HCT116 (cell line): ENCODE results near the gene RPS16. TPM values are rescaled to one million over a fixed set of nuclear protein-coding genes. Genes with fewer than 3 reads are reported as not detected.

Experiments
- ATAC-seq: fragments of 200-7000 bp; cut with Tn5 transposase; 2 replicates; pipeline ENCODE4 v1.9.1; 2020; ENCODE audit warnings: mild to moderate bottlenecking, moderate library complexity
- BruUV-seq: library from RNA; stranded (reverse); fragments of 400-500 nt; replicated peaks from 2 replicates; lab custom pipeline; 2021; lab: Mats Ljungman, UMichigan
- CTCF ChIA-PET: fragments of 300-600 bp; sonication (Branson Sonifier 250); formaldehyde crosslinking; loops from one replicate; lab custom pipeline; 2021; ENCODE audit warnings: antibody characterized with exemption; lab: Charles Lee
- POLR2A ChIA-PET: fragments of 300-600, 350-600 bp; sonication (Branson Sonifier 250); formaldehyde crosslinking; loops from one replicate; lab custom pipeline; 2021; ENCODE audit warnings: antibody characterized with exemption; lab: Charles Lee
- RAD21 ChIA-PET, 2 experiments: fragments of 300-600 bp; sonication (Branson Sonifier 250); formaldehyde crosslinking; loops; one replicate each; lab custom pipeline; 2023; ENCODE audit warnings: low total read pairs in 2 of 2; ENCODE audit not compliant: uncharacterized antibody in 2 of 2, unreplicated experiment in 2 of 2, low non-redundant PET in 1 of 2; lab: Charles Lee
- DNase-seq: peaks from one replicate; pipeline ENCODE4 v3.0.0-alpha.2; 2010; ENCODE audit warnings: low read depth, low spot score
- H2AFZ ChIP-seq: fragments of 200-600 bp; shearing (Covaris generic), sonication (generic); 2 replicates; pipeline ENCODE4 v1.6.1; 2017; ENCODE audit warnings: low read depth, mixed run types, mixed read lengths, antibody characterized with exemption, low read length; ENCODE audit not compliant: poor library complexity, severe bottlenecking
- H3K27ac ChIP-seq: 2 replicates; pipeline ENCODE4 v1.5.1; 2012; ENCODE audit warnings: low read depth, low read length
- H3K27me3 ChIP-seq: fragments of 200-600 bp; sonication (generic); 2 replicates; pipeline ENCODE4 v1.6.1; 2016; ENCODE audit warnings: mixed run types, low read length, mixed read lengths; ENCODE audit not compliant: insufficient read depth
- H3K36me3 ChIP-seq, 2 experiments: fragments of 200-500 bp in 1 of 2; fragments of 200-600 bp in 1 of 2; sonication (Bioruptor generic) in 1 of 2; sonication (generic) in 1 of 2; 2 replicates each; pipeline versions ENCODE4 v1.5.1 to v1.6.1; 2014 to 2016; ENCODE audit warnings: low read length in 2 of 2, inconsistent platforms in 1 of 2, mixed read lengths in 1 of 2, mixed run types in 1 of 2; ENCODE audit not compliant: insufficient read depth in 2 of 2, control insufficient read depth in 1 of 2
- H3K4me1 ChIP-seq, 2 experiments: fragments of 200-600 bp in 1 of 2; sonication (generic) in 1 of 2; 2 replicates each; pipeline versions ENCODE4 v1.5.1 to v1.6.1; 2012 to 2017; ENCODE audit warnings: low read length in 2 of 2, inconsistent platforms in 1 of 2, mild to moderate bottlenecking in 1 of 2, mixed read lengths in 1 of 2, mixed run types in 1 of 2, moderate library complexity in 1 of 2; ENCODE audit not compliant: insufficient read depth in 2 of 2, control insufficient read depth in 1 of 2
- H3K4me2 ChIP-seq: fragments of 200-600 bp; sonication (generic); 2 replicates; pipeline ENCODE4 v1.6.1; 2017; ENCODE audit warnings: mixed run types, low read length, mixed read lengths
- H3K4me3 ChIP-seq, 2 experiments: fragments of 200-600 bp in 1 of 2; sonication (generic) in 1 of 2; replicated peaks in 1 of 2; 2 replicates each; pipeline ENCODE4 v1.5.1; 2011 to 2016; ENCODE audit warnings: low read length in 2 of 2, control low read depth in 1 of 2, low read depth in 1 of 2, mild to moderate bottlenecking in 1 of 2, mixed read lengths in 1 of 2, mixed run types in 1 of 2
- H3K79me2 ChIP-seq: fragments of 200-600 bp; sonication (generic); 2 replicates; pipeline ENCODE4 v1.6.1; 2017; ENCODE audit warnings: mild to moderate bottlenecking, mixed run types, low read length, moderate library complexity, mixed read lengths; ENCODE audit not compliant: insufficient read depth
- H3K9ac ChIP-seq: fragments of 200-600 bp; sonication (generic); 2 replicates; pipeline ENCODE4 v1.6.1; 2016; ENCODE audit warnings: low read length, mixed read lengths
- H3K9me2 ChIP-seq: fragments of 200-600 bp; sonication (generic), shearing (Covaris generic); 2 replicates; pipeline ENCODE4 v1.6.1; 2017; ENCODE audit warnings: mixed run types, mild to moderate bottlenecking, moderate library complexity; ENCODE audit not compliant: insufficient read depth
- H3K9me3 ChIP-seq, 2 experiments: fragments of 200-500 bp in 1 of 2; fragments of 200-600 bp in 1 of 2; sonication (Bioruptor generic) in 1 of 2; sonication (generic) in 1 of 2; 2 replicates each; pipeline ENCODE4 v1.6.1; 2014 to 2017; ENCODE audit warnings: low read length in 2 of 2, mixed read lengths in 2 of 2, inconsistent platforms in 1 of 2, low read depth in 1 of 2, mild to moderate bottlenecking in 1 of 2, mixed run types in 1 of 2, moderate library complexity in 1 of 2; ENCODE audit not compliant: control insufficient read depth in 1 of 2, insufficient read depth in 1 of 2
- H4K20me1 ChIP-seq: fragments of 200-600 bp; sonication (generic), shearing (Covaris generic); 2 replicates; pipeline ENCODE4 v1.6.1; 2017; ENCODE audit warnings: mixed run types, mild to moderate bottlenecking, moderate library complexity; ENCODE audit not compliant: insufficient read depth
- ATF3 ChIP-seq: IDR thresholded peaks from 2 replicates; pipeline ENCODE4 v1.6.1; 2012
- CTCF ChIP-seq, 3 experiments: fragments of 200-600 bp in 1 of 3; sonication (generic) in 1 of 3; IDR thresholded peaks in 2 of 3; conservative IDR thresholded peaks in 1 of 3; 2 replicates each; pipeline ENCODE4 v1.5.1; 2012 to 2017; ENCODE audit warnings: low read depth in 2 of 3, low read length in 2 of 3, antibody characterized with exemption in 1 of 3, borderline replicate concordance in 1 of 3, control low read depth in 1 of 3, mild to moderate bottlenecking in 1 of 3, mixed read lengths in 1 of 3, mixed run types in 1 of 3, moderate library complexity in 1 of 3; ENCODE audit not compliant: insufficient read depth in 1 of 3
- EGR1 ChIP-seq: IDR thresholded peaks from 2 replicates; pipeline ENCODE4 v1.6.1; 2012; ENCODE audit warnings: low read depth
- ELF1 ChIP-seq: IDR thresholded peaks from 2 replicates; pipeline ENCODE4 v1.6.1; 2012; ENCODE audit warnings: low read depth, borderline replicate concordance
- EZH2 ChIP-seq: fragments of 200-600 bp; sonication (generic); IDR thresholded peaks from 2 replicates; pipeline ENCODE4 v1.6.1; 2017; ENCODE audit warnings: antibody characterized with exemption, mixed run types
- EZH2phosphoT487 ChIP-seq: fragments of 200-600 bp; IDR thresholded peaks from 2 replicates; pipeline ENCODE4 v1.6.1; 2018; ENCODE audit warnings: antibody characterized with exemption, borderline replicate concordance
- FOSL1 ChIP-seq: IDR thresholded peaks from 2 replicates; pipeline ENCODE4 v1.6.1; 2012; ENCODE audit warnings: low read depth
- JUND ChIP-seq: IDR thresholded peaks from 2 replicates; pipeline ENCODE4 v1.6.1; 2012
- MAX ChIP-seq: IDR thresholded peaks from 2 replicates; pipeline ENCODE4 v1.6.1; 2012
- POLR2A ChIP-seq: IDR thresholded peaks from 2 replicates; pipeline ENCODE4 v1.7.0; 2011; ENCODE audit warnings: borderline replicate concordance; ENCODE audit not compliant: insufficient read depth, insufficient read length; ENCODE audit errors: extremely low read depth
- POLR2AphosphoS5 ChIP-seq: IDR thresholded peaks from 2 replicates; pipeline ENCODE4 v1.6.1; 2011; ENCODE audit warnings: mild to moderate bottlenecking, low read depth, low read length, moderate library complexity
- RAD21 ChIP-seq: IDR thresholded peaks from 2 replicates; pipeline ENCODE4 v1.6.1; 2012; ENCODE audit warnings: low read depth, mild to moderate bottlenecking
- REST ChIP-seq: IDR thresholded peaks from 2 replicates; pipeline ENCODE4 v1.6.1; 2012; ENCODE audit warnings: low read depth
- SIN3A ChIP-seq: IDR thresholded peaks from 2 replicates; pipeline ENCODE4 v1.6.1; 2012; ENCODE audit warnings: low read depth
- SP1 ChIP-seq: IDR thresholded peaks from 2 replicates; pipeline ENCODE4 v1.6.1; 2012; ENCODE audit warnings: low read depth
- SRF ChIP-seq: IDR thresholded peaks from 2 replicates; pipeline ENCODE4 v1.6.1; 2012; ENCODE audit warnings: low read depth
- TCF7L2 ChIP-seq: IDR thresholded peaks from 2 replicates; pipeline ENCODE4 v1.7.0; 2011; ENCODE audit warnings: borderline replicate concordance, inconsistent platforms; ENCODE audit not compliant: insufficient read depth, insufficient read length; ENCODE audit errors: extremely low read depth
- YY1 ChIP-seq: IDR thresholded peaks from 2 replicates; pipeline ENCODE4 v1.6.1; 2011; ENCODE audit warnings: low read length, low read depth, moderate library complexity, mild to moderate bottlenecking; ENCODE audit not compliant: insufficient replicate concordance; ENCODE audit errors: extremely low read depth
- ZBTB33 ChIP-seq: IDR thresholded peaks from 2 replicates; pipeline ENCODE4 v1.6.1; 2011; ENCODE audit warnings: mild to moderate bottlenecking, low read length, moderate library complexity; ENCODE audit not compliant: insufficient replicate concordance; ENCODE audit errors: extremely low read depth
- ZFX ChIP-seq: fragments of 450-650 bp; IDR thresholded peaks from 2 replicates; pipeline ENCODE4 v1.6.1; 2017
- intact Hi-C: fragments of 100-400 bp; cut with micrococcal nuclease; formaldehyde crosslinking; loops from 2 replicates; pipeline ENCODE4 v1.10.0; 2022
- total RNA-seq: library from RNA; stranded (reverse); gene quantifications from one replicate; pipeline ENCODE4 v1.2.1, GENCODE V29; 2021; ENCODE audit not compliant: unreplicated experiment

The RPS16 gene
- total RNA-seq, 1 experiment from 2014 or later: 3,365 TPM

- CTCF ChIA-PET: interaction anchor here (1.3 kb wide), 1 partner anchor 23 kb away, joined by 4 read pairs; no protein-coding TSS in a partner anchor
These were observed 15.0 kb downstream of the RPS16 start for GRCh38 chr19:39420769-39421168.

More at GRCh38 chr19:39420769-39421168, 15.0 kb downstream of the RPS16 start:
- no peak overlapping the region for H3K9ac ChIP-seq
- H3K9me3 ChIP-seq: no peaks in the 10 kb centered on the region
- no peaks in the 10 kb centered on the region for H4K20me1 ChIP-seq
- H3K4me2 ChIP-seq: no peak overlapping the region
- H3K36me3 ChIP-seq: 0 out of 4 replicates have a peak, but pooled peaks cover 0 to 4% of the 10 kb centered on the region in 2 experiments
- POLR2A ChIA-PET: interaction anchor here (1.4 to 3.4 kb wide), 2 partner anchors 8 to 15 kb away, joined by 3 to 17 read pairs; partner anchors contain the start of gene RPS16
- TF ChIP-seq YY1 (no peak), REST (no peak), MAX (no peak), EGR1 (no peak), JUND (no peak), FOSL1 (no peak), POLR2AphosphoS5 (no peak), SP1 (no peak), EZH2phosphoT487 (no peak), ELF1 (no peak), POLR2A (no peak), CTCF (IDR thresholded peaks at IDR 0.05 in 2 of 3, conservative IDR thresholded peaks at IDR 0.05 in 1 of 3; ENCODE audit: borderline replicate concordance in 1 of 3, insufficient read depth in 1 of 3, low read depth in 2 of 3, low read length in 2 of 3) (no peak), RAD21 (no peak), ATF3 (no peak), SIN3A (no peak), EZH2 (no peak), ZBTB33 (no peak), ZFX (no peak), TCF7L2 (no peak), SRF (no peak)
- no peak overlapping the region for H3K4me3 ChIP-seq
- BruUV-seq: no TSS peak
- DNase-seq (no peak), ATAC-seq (no peak)
- intact Hi-C loops: no loop called here
- no peak overlapping the region for H3K27ac ChIP-seq
- no peaks in the 10 kb centered on the region for H3K27me3 ChIP-seq
- no peaks in the 10 kb centered on the region for H3K79me2 ChIP-seq
- H3K9me2 ChIP-seq: no peaks in the 10 kb centered on the region
- H2AFZ ChIP-seq: no peak overlapping the region
- RAD21 ChIA-PET: no interaction called here
- H3K4me1 ChIP-seq: peaks cover 0 to 4% of the 10 kb centered on the region in 2 experiments; a peak in 2 of 4 replicates
